Retinal pigment epithelial cell (primary cell): ENCODE data around the gene CEP83.

Source experiments
- DNase-seq: peaks from one replicate; pipeline ENCODE4 v3.0.0-alpha.2; 2010; ENCODE audit warnings: low read depth
- H3K4me3 ChIP-seq: 2 replicates; pipeline ENCODE4 v1.5.1; 2011; ENCODE audit warnings: mild to moderate bottlenecking, low read length, control low read depth, moderate library complexity
- TF ChIP-seq, protein P1 (sequence below): conservative IDR thresholded peaks from 2 replicates; pipeline ENCODE4 v1.5.1; 2011; ENCODE audit warnings: low read depth, low read length, control low read depth, inconsistent platforms

CEP83 gene

DNA sequence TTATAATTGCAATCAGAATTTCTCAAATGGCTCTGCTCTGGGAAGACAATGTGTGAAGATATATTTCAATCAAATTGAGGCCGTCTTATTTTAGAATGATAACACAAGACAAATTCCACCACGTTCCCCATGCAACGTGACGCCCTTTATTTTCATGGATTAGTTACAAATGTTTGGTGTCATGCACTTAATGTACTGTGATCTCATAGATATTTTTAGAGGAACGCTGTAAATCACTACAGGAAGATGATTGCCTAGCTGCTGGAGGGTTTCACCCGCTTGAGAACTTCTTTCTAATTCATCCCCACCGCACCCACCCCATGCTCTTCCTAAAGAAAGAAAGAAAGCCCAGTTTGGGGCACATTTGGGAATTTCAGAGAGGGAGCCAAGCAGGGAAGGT lies 194.1 kb downstream of the CEP83 start:
- TF ChIP-seq, protein P1, sequence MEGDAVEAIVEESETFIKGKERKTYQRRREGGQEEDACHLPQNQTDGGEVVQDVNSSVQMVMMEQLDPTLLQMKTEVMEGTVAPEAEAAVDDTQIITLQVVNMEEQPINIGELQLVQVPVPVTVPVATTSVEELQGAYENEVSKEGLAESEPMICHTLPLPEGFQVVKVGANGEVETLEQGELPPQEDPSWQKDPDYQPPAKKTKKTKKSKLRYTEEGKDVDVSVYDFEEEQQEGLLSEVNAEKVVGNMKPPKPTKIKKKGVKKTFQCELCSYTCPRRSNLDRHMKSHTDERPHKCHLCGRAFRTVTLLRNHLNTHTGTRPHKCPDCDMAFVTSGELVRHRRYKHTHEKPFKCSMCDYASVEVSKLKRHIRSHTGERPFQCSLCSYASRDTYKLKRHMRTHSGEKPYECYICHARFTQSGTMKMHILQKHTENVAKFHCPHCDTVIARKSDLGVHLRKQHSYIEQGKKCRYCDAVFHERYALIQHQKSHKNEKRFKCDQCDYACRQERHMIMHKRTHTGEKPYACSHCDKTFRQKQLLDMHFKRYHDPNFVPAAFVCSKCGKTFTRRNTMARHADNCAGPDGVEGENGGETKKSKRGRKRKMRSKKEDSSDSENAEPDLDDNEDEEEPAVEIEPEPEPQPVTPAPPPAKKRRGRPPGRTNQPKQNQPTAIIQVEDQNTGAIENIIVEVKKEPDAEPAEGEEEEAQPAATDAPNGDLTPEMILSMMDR, result no peak
- DNase-seq, result no peak
- no peak overlapping the region for H3K4me3 ChIP-seq

GRCh38 chr12:94264736-94265485 lies 194.8 kb downstream of the CEP83 start:
- DNase-seq, result no peak
- no peak overlapping the region for H3K4me3 ChIP-seq
- TF ChIP-seq, protein P1, result no peak

- no peak overlapping the region for H3K4me3 ChIP-seq
- DNase-seq, result no peak
- TF ChIP-seq, protein P1, result no peak
These were observed 195.6 kb downstream of the CEP83 start for GRCh38 chr12:94263905-94264561.

GRCh38 chr12:94263011-94263811 lies 196.5 kb downstream of the CEP83 start:
- DNase-seq, result no peak
- no peak overlapping the region for H3K4me3 ChIP-seq
- TF ChIP-seq, protein P1, result no peak

DNA sequence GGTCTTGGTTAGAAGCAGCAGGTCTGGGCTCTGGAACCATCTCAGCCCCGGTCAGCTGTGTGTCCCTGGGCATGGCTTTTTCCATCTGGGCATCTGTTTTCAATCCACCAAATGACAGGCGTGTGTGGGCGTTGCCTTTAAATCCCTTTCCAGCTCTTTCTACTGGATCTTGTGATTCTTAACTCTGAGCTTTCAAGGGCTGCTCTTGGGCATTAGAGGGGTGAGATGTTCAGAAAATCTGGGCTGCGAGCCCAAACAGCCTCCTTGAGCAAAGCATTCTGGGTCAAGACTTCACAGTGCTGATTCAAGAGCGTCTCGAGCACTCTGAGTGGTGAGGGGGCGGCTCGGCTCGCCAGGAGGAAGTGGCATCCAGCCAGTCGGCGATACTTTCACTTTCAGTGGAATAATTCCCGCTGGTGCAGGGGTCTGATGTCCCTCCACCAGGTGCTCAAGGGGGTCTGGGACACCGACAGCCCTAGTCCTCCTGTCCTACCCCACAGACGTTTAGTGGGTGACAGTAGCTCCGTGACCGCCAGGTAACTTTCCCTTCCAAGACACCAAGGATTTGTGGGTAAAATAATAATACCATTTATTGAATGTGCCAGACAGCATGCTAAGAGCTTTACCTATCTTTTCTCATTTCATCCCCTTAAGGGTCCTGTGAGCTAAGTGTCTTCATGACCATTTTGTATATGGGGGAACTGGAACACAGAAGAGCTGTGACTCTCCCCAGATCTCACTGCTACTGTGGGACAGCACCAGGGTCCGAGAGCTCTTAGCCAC lies 197.2 kb downstream of the CEP83 start:
- TF ChIP-seq, protein P1, result no peak
- peak overlapping the region; percentile 56 for H3K4me3 ChIP-seq
- peak; percentile 96 for DNase-seq

DNA sequence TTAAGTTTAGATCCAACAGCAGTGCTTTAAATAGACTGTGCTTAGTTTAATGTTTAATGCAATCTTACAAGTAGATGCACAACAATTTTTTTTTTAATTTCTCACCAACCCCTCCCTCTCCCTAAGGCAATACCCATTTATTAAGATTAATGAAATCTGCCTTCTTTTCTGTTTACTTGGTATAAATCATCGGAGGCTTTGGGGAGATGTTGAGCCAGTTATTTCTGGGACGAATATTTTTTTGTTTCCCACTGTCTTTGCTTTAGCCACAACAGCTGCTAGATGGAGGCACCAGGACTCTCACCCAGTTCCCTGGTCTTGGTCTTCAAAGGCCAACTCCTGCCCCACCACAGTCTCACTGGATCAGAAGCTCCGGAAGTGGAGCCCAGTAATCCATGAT lies 197.9 kb downstream of the CEP83 start:
- TF ChIP-seq, protein P1, result no peak
- no peak for DNase-seq
- peak overlapping the region; percentile 56 for H3K4me3 ChIP-seq
